SKM-1 treated with dmso at 0.1 percent for 144 hours (cell line): ENCODE measurements around the gene OTUD5.
"Not testable (repeated sequence)": the region's sequence is repeated elsewhere in the genome, so short reads cannot be mapped to it uniquely, and the experiment has no call there.

ENCODE experiments used
- DNase-seq: peaks from one replicate; lab custom pipeline; 2025; ENCODE audit not compliant: unreplicated experiment; lab: John Stamatoyannopoulos, UW

OTUD5 gene

GRCh38 chrX:48890934-48891401 is 66.4 kb downstream of the OTUD5 start:
- no peak for DNase-seq

- no peak for DNase-seq
These were observed 67.0 kb downstream of the OTUD5 start for GRCh38 chrX:48890296-48890925.

- not testable (repeated sequence) for DNase-seq
These were observed 70.8 kb downstream of the OTUD5 start for GRCh38 chrX:48886586-48886985.

DNA sequence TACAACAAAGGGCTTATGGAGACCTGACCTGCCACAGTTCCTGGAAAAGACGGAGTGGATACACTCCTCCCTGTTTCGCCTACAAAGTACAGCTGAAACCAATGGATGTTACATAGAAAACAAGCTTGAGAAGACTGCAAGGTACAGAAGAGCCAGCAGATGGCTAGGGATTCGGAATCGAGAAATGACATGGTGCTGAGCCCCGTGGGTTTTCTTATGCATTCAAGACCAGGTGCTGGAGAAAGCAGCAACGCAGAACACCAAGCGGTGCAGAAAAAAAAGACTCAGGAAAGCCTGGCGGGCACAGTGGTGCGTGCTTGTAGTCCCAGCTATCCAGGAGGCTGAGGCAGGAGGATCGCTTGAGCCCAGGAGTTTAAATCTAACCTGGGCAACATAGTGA is 73.7 kb downstream of the OTUD5 start:
- no peak for DNase-seq

DNA sequence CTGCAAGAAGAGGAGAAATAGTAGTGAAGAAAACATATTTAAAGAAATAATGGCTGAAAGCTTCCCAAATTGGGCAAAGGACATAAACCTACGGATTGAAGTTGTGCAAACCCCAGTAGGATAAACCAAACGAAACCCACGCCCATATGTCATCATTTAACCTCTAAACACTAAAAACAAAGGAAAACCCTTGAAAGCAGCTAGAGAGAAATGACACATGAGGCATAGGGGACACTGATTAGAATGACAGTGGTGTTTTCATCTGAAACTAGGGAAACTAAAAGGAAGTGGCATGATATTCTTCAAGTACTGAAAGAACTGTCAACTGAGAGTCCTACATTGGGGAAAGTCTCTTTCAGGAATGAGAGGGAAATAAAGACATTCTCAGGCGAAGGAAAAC is 80.5 kb downstream of the OTUD5 start:
- DNase-seq: not testable (repeated sequence)
